Right ventricle myocardium inferior (tissue), 1 donor: ENCODE measurements around the gene LYPD3. TPM values are rescaled to one million over a fixed set of nuclear protein-coding genes. Genes with fewer than 3 reads are reported as not detected.

Source experiments
- ATAC-seq: fragments of 200-7000 bp; cut with Tn5 transposase; one replicate; pipeline ENCODE4 v1.9.1; 2020; ENCODE audit warnings: mild to moderate bottlenecking, moderate library complexity
- DNase-seq: peaks from one replicate; pipeline ENCODE4 v3.0.0; 2021; ENCODE audit errors: missing footprints
- intact Hi-C: fragments of 100-400 bp; cut with DNase I; formaldehyde crosslinking; loops from one replicate; pipeline ENCODE4 v1.11.0; 2022
- total RNA-seq: library from RNA; stranded (reverse); fragmentation: NEBNext Ultra II Directional; extraction: Animal tissue kit (Norgen Biotek cat#: 25700); gene quantifications from one replicate; pipeline ENCODE4 v1.2.1, GENCODE V29; 2021
- donor health status: DM: no; HTN: yes; CAD: no; lungs with severe emphysema.

Gene LYPD3
- total RNA-seq, 1 donor from 2014 or later, result 0.19 TPM

- DNase-seq (no peak), ATAC-seq (no peak)
- intact Hi-C loops, result loop anchor here (10.0 kb wide), 1 partner anchor 127 kb away; the partner anchor contains the start of genes IRGQ and ZNF576
Observed at GRCh38 chr19:43467730-43468129, 2.3 kb upstream of the LYPD3 start.

GRCh38 chr19:43467276-43467675 is 1.9 kb upstream of the LYPD3 start:
- ATAC-seq (no peak), DNase-seq (no peak)
- intact Hi-C loops, result loop anchor here (10.0 kb wide), 1 partner anchor 128 kb away; the partner anchor contains the start of genes IRGQ and ZNF576

GRCh38 chr19:43466793-43467192 is 1.4 kb upstream of the LYPD3 start:
- no peak for DNase-seq
- ATAC-seq, result no peak
- intact Hi-C loops, result loop anchor here (10.0 kb wide), 1 partner anchor 128 kb away; the partner anchor contains the start of genes IRGQ and ZNF576

GRCh38 chr19:43464134-43464775 is 1.2 kb downstream of the LYPD3 start:
- intact Hi-C loops, result loop anchor here (5.0 to 10.0 kb wide), 2 partner anchors 63 to 131 kb away; partner anchors contain the start of genes ETHE1, IRGQ and ZNF576
- ATAC-seq, result peak; percentile 74
- DNase-seq, result peak; percentile 90

GRCh38 chr19:43463381-43464133 is 1.9 kb downstream of the LYPD3 start:
- intact Hi-C loops, result loop anchor here (2.0 to 10.0 kb wide), 3 partner anchors 41 to 131 kb away; partner anchors contain the start of genes ETHE1, IRGQ, PHLDB3 and ZNF576
- DNase-seq (peak; percentile 99), ATAC-seq (peak; percentile 95)

- ATAC-seq (no peak), DNase-seq (no peak)
- intact Hi-C loops, result loop anchor here (2.0 to 10.0 kb wide), 3 partner anchors 42 to 132 kb away; partner anchors contain the start of genes ETHE1, IRGQ, PHLDB3 and ZNF576
Observed at GRCh38 chr19:43462785-43463380, 2.5 kb downstream of the LYPD3 start.

- no peak for ATAC-seq
- intact Hi-C loops, result loop anchor here (2.0 to 10.0 kb wide), 3 partner anchors 42 to 132 kb away; partner anchors contain the start of genes ETHE1, IRGQ, PHLDB3 and ZNF576
- no peak for DNase-seq
Observed at GRCh38 chr19:43462383-43462782, 3.0 kb downstream of the LYPD3 start.

GRCh38 chr19:43461303-43461702 is 4.1 kb downstream of the LYPD3 start:
- no peak for DNase-seq
- ATAC-seq, result no peak
- intact Hi-C loops, result loop anchor here (5.0 to 10.0 kb wide), 2 partner anchors 66 to 133 kb away; partner anchors contain the start of genes ETHE1, IRGQ and ZNF576

- ATAC-seq, result no peak
- DNase-seq, result no peak
- intact Hi-C loops, result loop anchor here (5.0 to 10.0 kb wide), 2 partner anchors 67 to 134 kb away; partner anchors contain the start of genes ETHE1, IRGQ and ZNF576
Observed at GRCh38 chr19:43460362-43461016, 4.9 kb downstream of the LYPD3 start.

GRCh38 chr19:43457809-43458208 is 7.6 kb downstream of the LYPD3 start:
- DNase-seq (no peak), ATAC-seq (no peak)
- intact Hi-C loops, result loop anchor here (10.0 kb wide), 1 partner anchor 327 kb away; the partner anchor contains the start of gene KCNN4

GRCh38 chr19:43455321-43456113 is 9.9 kb downstream of the LYPD3 start:
- no peak for DNase-seq
- intact Hi-C loops, result loop anchor here (10.0 kb wide), 1 partner anchor 329 kb away; the partner anchor contains the start of gene KCNN4
- no peak for ATAC-seq

GRCh38 chr19:43454031-43454430 is 11.4 kb downstream of the LYPD3 start:
- DNase-seq, result no peak
- intact Hi-C loops, result loop anchor here (10.0 kb wide), 1 partner anchor 331 kb away; the partner anchor contains the start of gene KCNN4
- no peak for ATAC-seq

- intact Hi-C loops, result loop anchor here (10.0 kb wide), 1 partner anchor 332 kb away; the partner anchor contains the start of gene KCNN4
- ATAC-seq, result no peak
- DNase-seq, result no peak
Observed at GRCh38 chr19:43452582-43452981, 12.8 kb downstream of the LYPD3 start.

- ATAC-seq (peak; percentile 26), DNase-seq (no peak)
- intact Hi-C loops, result loop anchor here (10.0 kb wide), 1 partner anchor 334 kb away; the partner anchor contains the start of gene KCNN4
Observed at GRCh38 chr19:43450545-43450997, 14.8 kb downstream of the LYPD3 start.

GRCh38 chr19:43447655-43448054 is 17.8 kb downstream of the LYPD3 start:
- intact Hi-C loops, result loop anchor here (1.0 kb wide), 1 partner anchor 72 kb away; no protein-coding TSS in a partner anchor
- ATAC-seq, result no peak
- no peak for DNase-seq

GRCh38 chr19:43446746-43447489 is 18.5 kb downstream of the LYPD3 start:
- DNase-seq, result peak; percentile 90
- ATAC-seq, result peak; percentile 75

More at GRCh38 chr19:43446746-43447489, 18.5 kb downstream of the LYPD3 start:
- intact Hi-C loops, result loop anchor here (1.0 kb wide), 1 partner anchor 72 kb away; no protein-coding TSS in a partner anchor
